ENCODE data around the gene MPP4. TPM values are rescaled to one million over a fixed set of nuclear protein-coding genes. Genes with fewer than 3 reads are reported as not detected.
A peak's percentile ranks its signal among the peaks of the same experiment; 100 is the strongest.

MPP4 gene
- total and polyA plus RNA-seq, 9 of the 15 experiments (the other 6 are each of a cell fraction or from before 2014, with no cell fraction given), result 0.03 to 0.08 TPM; not detected in 7

DNA sequence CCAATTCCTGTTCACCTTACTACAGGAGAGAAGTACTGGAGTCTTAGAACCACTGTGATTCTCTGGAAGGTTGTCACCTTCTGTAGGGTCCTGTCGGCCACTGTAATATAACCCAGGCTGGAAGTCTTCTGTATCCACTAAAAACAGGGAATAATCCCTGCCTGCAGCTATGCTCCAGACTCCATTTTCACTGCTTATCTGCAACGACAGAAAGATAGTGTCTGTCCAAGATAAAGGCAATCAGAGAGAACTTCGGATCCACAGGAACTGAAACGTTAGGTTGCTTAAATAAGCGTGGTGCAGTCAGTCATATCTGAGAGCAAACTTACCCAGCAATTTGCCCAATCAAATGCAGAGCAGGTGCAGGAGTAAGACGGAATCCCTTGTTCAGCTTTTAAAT lies 48.1 kb upstream of the MPP4 start (continued):
- TF ChIP-seq CCAR2 (IDR thresholded peaks at IDR 0.05; ENCODE audit: low read depth, low read length) (no peak), ZNF197 (CRISPR knock-in tag; IDR thresholded peaks at IDR 0.05; ENCODE audit: low read depth) (no peak), ARID1B (IDR thresholded peaks at IDR 0.05) (peak; percentile 69; the same call in 1 of the 2 replicates), TAL1 (IDR thresholded peaks at IDR 0.05) (peak; percentile 79), ZNF354B (CRISPR knock-in tag; IDR thresholded peaks at IDR 0.05) (no peak), TAF1 (IDR thresholded peaks at IDR 0.05; ENCODE audit: control insufficient read depth, extremely low read depth, insufficient read depth, low read length, severe bottlenecking) (no peak), SAFB (IDR thresholded peaks at IDR 0.05; ENCODE audit: borderline replicate concordance, low read depth, low read length) (no peak), CHD4 (IDR thresholded peaks at IDR 0.05; ENCODE audit: insufficient read depth, insufficient replicate concordance, low read depth, low read length, poor library complexity, severe bottlenecking) (no peak), PPARD (CRISPR knock-in tag; IDR thresholded peaks at IDR 0.05) (no peak), SNRNP70 (optimal IDR thresholded peaks at IDR 0.05; ENCODE audit: low read depth, low read length) (no peak), CBX2 (IDR thresholded peaks at IDR 0.05; ENCODE audit: insufficient read depth, low read length, poor library complexity, severe bottlenecking) (no peak), TCF3 (CRISPR knock-in tag; IDR thresholded peaks at IDR 0.05) (peak; percentile 58), BCL6 (CRISPR knock-in tag; IDR thresholded peaks at IDR 0.05) (no peak)
- TF ChIP-seq, protein P1, sequence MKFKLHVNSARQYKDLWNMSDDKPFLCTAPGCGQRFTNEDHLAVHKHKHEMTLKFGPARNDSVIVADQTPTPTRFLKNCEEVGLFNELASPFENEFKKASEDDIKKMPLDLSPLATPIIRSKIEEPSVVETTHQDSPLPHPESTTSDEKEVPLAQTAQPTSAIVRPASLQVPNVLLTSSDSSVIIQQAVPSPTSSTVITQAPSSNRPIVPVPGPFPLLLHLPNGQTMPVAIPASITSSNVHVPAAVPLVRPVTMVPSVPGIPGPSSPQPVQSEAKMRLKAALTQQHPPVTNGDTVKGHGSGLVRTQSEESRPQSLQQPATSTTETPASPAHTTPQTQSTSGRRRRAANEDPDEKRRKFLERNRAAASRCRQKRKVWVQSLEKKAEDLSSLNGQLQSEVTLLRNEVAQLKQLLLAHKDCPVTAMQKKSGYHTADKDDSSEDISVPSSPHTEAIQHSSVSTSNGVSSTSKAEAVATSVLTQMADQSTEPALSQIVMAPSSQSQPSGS (CRISPR knock-in tag; IDR thresholded peaks at IDR 0.05), result no peak
- TF ChIP-seq, protein P2, sequence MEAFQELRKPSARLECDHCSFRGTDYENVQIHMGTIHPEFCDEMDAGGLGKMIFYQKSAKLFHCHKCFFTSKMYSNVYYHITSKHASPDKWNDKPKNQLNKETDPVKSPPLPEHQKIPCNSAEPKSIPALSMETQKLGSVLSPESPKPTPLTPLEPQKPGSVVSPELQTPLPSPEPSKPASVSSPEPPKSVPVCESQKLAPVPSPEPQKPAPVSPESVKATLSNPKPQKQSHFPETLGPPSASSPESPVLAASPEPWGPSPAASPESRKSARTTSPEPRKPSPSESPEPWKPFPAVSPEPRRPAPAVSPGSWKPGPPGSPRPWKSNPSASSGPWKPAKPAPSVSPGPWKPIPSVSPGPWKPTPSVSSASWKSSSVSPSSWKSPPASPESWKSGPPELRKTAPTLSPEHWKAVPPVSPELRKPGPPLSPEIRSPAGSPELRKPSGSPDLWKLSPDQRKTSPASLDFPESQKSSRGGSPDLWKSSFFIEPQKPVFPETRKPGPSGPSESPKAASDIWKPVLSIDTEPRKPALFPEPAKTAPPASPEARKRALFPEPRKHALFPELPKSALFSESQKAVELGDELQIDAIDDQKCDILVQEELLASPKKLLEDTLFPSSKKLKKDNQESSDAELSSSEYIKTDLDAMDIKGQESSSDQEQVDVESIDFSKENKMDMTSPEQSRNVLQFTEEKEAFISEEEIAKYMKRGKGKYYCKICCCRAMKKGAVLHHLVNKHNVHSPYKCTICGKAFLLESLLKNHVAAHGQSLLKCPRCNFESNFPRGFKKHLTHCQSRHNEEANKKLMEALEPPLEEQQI (IDR thresholded peaks at IDR 0.05), result no peak

Measured in K562 (cell line).